Measurements from ENCODE around the gene TRAF2.
A peak's percentile ranks its signal among the peaks of the same experiment; 100 is the strongest.
"Not testable (repeated sequence)": the region's sequence is repeated elsewhere in the genome, so short reads cannot be mapped to it uniquely, and the experiment has no call there.

The TRAF2 gene

DNA sequence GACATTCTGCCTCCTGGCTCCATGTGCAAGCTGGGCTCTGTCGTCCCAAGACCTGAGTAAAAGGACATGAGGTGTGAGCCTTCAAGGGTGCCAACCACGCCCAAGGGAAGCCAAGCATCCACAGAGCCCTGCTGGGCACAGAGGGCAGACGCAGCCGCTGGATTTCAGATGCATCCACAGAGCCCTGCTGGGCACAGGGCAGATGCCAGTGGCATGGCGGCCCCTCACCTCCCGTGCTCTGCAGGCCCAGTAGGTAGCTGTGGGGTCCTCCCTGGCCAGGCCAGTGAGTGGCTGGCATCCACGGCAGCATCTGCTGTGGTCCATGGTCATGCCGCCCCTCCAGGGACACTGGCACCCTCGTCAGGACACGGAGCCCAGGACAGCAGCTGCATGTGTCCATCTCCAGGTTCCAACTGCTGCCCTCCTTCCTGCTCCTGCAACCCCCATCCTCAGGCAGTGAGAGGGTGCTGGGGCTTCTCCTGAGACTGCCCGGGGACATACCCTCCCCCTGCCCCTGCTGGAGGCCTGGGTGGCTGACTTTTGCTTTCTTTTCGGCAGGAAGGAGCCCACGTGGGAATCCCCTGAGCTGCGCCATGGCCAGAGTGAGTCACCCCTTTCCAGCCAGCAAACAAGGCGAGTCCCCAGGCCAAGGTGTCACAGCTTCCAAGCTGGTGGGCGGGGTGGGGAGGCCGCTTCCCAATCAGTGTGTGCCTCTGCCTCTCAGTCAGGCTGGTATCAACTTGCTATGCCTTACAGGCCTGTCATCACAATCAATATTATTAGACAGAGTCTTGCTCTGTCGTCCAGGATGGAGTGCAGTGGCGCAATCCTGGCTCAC, 4.0 kb upstream of the TRAF2 start:
- DNase-seq (ENCODE audit: low read depth in 2 of 3, low spot score in 2 of 3) = peak; percentile 49 to 83 (median 81)

GRCh38 chr9:136882947-136883283, 3.4 kb upstream of the TRAF2 start:
- DNase-seq (ENCODE audit: low read depth in 2 of 3, low spot score in 2 of 3) = not testable (repeated sequence)

DNA sequence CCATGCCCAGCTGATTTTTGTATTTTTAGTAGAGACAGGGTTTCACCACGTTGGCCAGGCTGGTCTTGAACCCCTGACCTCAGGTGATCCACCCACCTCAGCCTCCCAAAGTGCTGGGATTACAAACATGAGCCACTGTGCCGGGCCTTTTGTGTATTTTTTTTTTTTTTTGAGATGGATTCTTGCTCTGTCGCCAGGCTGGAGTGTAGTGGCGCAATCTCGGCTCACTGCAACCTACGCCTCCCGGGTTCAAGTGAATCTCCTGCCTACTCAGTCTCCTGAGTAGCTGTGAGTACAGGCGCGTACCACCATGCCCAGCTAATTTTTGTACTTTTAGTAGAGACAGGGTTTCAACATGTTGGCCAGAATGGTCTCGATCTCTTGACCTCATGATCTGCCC, 2.6 kb upstream of the TRAF2 start:
- DNase-seq (ENCODE audit: low read depth in 2 of 3, low spot score in 2 of 3) = not testable (repeated sequence)

- peak in 2 of 3 experiments; percentile 18 to 35 for DNase-seq (ENCODE audit: low read depth in 2 of 3, low spot score in 2 of 3)
Observed at GRCh38 chr9:136886610-136887597, 588 bp downstream of the TRAF2 start.

- DNase-seq (ENCODE audit: low read depth in 2 of 3, low spot score in 2 of 3) = no peak
Observed at GRCh38 chr9:136888454-136888853, 2.1 kb downstream of the TRAF2 start.

- DNase-seq (ENCODE audit: low read depth in 2 of 3, low spot score in 2 of 3) = no peak
Observed at GRCh38 chr9:136889858-136890257, 3.5 kb downstream of the TRAF2 start.

DNA sequence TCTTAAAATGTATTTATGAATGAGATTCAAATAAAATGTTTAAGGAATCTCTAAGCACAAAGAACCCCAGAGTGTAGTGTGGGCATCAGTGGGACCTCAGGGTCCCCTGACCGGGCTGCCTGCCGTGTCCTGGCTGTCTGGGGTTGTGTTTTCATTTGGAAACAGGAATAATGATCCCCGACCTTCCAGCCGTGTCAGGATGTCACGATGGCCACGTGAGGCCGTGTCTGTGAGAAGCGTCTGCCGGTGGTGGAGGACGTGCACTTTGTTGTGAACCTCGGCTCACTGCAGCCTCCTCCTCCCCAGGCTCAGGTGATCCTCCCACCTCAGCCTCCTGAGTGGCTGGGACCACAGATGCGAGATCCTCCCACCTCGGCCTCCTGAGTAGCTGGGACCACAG, 4.3 kb downstream of the TRAF2 start:
- no peak for DNase-seq (ENCODE audit: low read depth in 2 of 3, low spot score in 2 of 3)

GRCh38 chr9:136896027-136896426, 9.7 kb downstream of the TRAF2 start:
- no peak for DNase-seq (ENCODE audit: low read depth in 2 of 3, low spot score in 2 of 3)

GRCh38 chr9:136898483-136899100, 12.3 kb downstream of the TRAF2 start:
- no peak for DNase-seq (ENCODE audit: low read depth in 2 of 3, low spot score in 2 of 3)

- DNase-seq (ENCODE audit: low read depth in 2 of 3, low spot score in 2 of 3) = no peak
Observed at GRCh38 chr9:136899196-136899595, 12.9 kb downstream of the TRAF2 start.

DNA sequence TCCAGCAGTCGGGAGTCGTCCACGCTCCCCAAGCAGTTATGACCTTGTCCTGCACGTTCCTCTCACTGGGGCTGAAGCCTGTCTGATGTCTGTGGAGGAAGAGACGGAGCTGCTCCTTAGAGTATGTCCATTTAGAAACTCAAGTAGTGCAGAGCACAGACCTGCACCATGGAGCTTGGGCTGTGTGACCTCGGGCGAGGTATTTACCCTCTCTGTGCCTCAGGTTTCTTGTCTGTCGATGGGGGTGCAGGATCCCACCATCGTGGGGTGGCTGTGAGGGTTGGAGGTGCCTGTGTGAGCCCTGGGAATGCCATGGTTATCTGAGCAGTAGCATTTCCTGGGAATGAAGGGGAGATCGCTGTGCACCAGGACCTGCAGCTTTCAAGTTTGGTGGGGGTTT, 14.2 kb downstream of the TRAF2 start:
- DNase-seq (ENCODE audit: low read depth in 2 of 3, low spot score in 2 of 3) = no peak

DNA sequence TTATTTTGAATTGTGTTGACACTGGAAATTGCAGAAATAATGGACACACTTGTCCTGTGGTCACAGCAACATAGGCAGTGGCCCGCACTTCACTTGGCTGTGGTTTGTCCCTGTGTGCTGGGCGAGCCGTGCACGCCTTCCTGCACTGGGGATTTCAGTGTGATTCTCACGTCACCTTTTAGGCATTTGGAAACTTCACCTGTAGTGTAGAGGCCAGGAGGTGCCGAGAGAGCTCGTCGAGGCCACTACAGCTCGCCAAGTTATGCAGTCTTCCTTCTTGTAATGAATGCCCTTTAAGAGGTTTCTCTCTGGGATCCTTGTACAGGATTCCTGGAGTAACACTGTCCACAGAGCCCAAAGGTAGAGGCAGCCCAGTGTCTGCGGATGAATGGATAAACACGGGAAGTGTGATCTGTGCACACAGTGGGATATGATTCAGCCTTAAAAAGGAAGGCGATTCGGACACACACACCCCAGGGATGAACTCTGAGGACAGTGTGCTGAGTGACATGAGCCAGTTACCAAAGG, 14.7 kb downstream of the TRAF2 start:
- DNase-seq (ENCODE audit: low read depth in 2 of 3, low spot score in 2 of 3) = no peak

GRCh38 chr9:136901516-136902258, 15.4 kb downstream of the TRAF2 start:
- peak in 2 of 3 experiments; percentile 49 to 50 for DNase-seq (ENCODE audit: low read depth in 2 of 3, low spot score in 2 of 3)

- DNase-seq (ENCODE audit: low read depth in 2 of 3, low spot score in 2 of 3) = peak; percentile 60 to 78 (median 62)
Observed at GRCh38 chr9:136902259-136902821, 16.0 kb downstream of the TRAF2 start.

DNA sequence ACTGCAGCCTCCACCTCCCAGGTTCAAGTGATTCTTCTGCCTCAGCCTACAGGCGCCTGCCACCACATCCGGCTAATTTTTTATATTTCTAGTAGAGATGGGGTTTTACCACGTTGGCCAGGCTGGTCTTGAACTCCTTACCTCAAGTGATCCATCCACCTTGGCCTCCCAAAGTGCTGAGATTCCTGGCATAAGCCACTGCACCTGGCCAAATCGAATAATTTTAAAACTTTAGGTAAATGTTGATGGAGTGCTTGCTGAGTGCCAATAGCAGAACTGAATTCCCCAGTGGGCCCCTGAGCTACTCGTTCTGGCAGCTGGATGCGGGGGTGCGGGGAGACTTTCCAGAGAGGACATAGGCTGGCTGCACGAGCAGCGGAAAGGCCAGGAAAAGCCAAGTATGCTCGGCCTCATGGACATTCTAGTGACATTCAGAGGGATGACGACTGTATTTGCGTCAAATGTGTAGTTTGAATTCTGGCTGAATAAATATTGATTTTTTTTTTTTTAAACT, 16.8 kb downstream of the TRAF2 start:
- DNase-seq (ENCODE audit: low read depth in 2 of 3, low spot score in 2 of 3) = no peak

- DNase-seq (ENCODE audit: low read depth in 2 of 3, low spot score in 2 of 3) = no peak
Observed at GRCh38 chr9:136906266-136906665, 19.9 kb downstream of the TRAF2 start.

DNA sequence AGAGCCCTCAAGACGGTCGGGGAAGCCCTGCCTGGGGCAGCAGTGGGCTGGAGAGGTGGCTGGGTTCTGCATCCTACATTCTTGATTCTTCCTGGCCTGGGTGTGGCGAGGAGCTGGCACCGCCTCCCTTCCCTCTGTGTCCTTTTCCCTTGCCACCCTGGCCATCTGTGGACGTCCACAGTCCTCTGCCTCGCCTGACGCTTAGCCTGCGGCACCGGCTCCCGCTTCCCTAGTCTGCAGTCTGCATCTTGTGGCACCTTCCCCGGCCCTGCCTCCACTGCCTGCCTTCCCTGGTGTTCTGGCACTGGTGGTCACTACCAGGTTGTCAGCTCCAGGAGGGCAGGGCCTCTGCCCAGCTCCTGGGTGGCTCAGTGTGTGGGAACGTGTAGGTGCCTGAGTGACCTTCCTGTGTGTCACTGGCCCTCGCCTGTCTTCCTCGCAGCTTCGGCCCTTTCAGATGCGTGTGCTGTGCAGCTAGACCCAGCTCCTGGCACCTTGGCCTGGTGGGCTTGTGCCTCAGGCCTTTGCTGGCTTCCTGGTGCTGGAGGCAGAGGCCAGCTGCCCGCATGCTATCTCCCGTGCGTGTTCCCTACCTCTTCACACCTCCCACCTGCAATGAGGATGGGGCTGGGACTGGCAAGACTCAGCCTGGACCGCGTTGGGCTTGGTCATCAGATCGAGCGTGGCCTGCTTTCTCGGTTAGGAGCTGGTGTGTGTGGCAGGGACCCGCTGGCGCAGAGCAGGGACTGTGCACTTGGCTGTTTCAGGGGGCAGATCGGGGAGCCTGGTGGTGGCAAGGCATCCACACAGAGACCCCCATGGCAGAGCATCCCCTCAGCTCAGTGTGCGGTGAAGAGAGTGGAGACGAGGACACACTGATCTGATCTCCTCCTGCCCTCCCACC, 20.9 kb downstream of the TRAF2 start:
- DNase-seq (ENCODE audit: low read depth in 2 of 3, low spot score in 2 of 3) = no peak

GRCh38 chr9:136910197-136910900, 24.0 kb downstream of the TRAF2 start:
- DNase-seq (ENCODE audit: low read depth in 2 of 3, low spot score in 2 of 3) = no peak

All from activated CD8-positive, alpha-beta memory T cell treated with anti-CD3 and anti-CD28 coated beads for 48 hours (primary cell).